ENCODE data around the gene TEX10.
"Not testable (repeated sequence)": the region's sequence is repeated elsewhere in the genome, so short reads cannot be mapped to it uniquely, and the experiment has no call there.

The TEX10 gene

GRCh38 chr9:100352727-100353505 lies at the start of gene TEX10:
Gene TEX10 (minus strand): TSS chr9:100352942. CDS start chr9:100349363, 3,579 bp downstream.
- DNase-seq (ENCODE audit: low read depth, low spot score), result peak; percentile 69

- no peak for DNase-seq (ENCODE audit: low read depth, low spot score)
Measured at GRCh38 chr9:100401042-100401441, 48.3 kb upstream of the TEX10 start.

DNA sequence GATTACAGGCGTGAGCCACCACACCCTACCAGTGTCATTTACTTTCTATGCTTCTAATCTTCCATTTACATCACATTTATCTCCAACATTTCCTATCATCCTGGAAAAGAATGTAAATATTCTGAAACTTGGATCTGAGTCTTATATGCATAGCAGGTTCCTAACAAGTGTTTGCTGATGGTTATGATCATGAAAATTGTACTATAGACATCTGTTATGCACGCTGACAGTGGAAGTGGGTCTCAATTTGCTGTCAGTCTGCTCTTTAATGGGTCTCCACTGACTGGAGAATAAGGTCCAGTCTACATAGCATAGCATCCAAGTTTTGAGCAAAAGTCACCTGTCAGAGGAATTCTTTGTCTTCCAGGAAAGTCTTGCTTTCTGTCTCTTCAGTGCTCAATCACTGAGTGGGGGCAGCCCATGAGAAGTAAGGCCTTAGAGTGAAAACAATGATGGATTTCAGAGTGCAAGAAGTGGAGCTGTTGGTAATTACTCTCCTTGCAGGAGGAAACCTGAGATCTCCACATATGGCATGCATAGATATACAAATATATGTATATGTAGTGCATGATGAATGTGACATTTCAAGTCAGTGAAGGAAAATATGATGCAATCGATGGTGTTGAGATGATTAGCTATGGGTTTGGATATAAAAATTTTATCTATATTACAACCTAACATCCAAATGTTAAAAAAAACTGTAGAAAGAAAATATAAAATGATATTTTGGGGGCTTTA lies 45.0 kb upstream of the TEX10 start:
- DNase-seq (ENCODE audit: low read depth, low spot score), result no peak

GRCh38 chr9:100396769-100397168 lies 44.0 kb upstream of the TEX10 start:
- DNase-seq (ENCODE audit: low read depth, low spot score), result no peak

- DNase-seq (ENCODE audit: low read depth, low spot score), result no peak
Measured at GRCh38 chr9:100394816-100395215, 42.1 kb upstream of the TEX10 start.

DNA sequence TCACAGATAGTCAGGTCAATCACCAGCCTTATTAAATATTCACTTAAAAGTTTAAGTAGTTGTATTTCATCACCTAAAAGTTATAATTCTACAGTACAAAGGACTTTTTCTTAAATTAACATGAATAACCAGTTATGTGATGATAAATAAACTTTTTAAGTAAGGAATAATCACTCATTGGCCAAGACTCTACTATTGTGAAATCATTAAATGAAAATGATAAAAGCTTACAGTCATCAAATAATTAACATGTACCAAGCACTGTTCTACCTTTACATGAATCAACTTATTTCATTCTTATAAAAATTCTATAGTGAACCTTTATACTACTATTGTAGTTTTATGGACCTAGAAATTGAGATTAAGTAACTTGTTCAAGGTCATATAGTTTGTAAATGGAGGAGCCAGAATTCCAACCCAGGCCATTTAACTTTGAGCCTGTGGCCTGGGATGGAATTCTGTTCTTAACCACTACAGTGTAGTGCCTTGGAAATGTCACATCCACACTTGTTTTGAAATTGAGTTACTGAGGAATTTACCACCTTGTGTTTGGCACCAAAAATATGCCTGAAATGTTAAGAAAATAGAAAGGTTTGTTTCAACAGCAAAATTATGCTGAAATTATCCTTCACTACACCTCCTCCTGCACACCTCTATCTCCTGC lies 41.4 kb upstream of the TEX10 start:
- no peak for DNase-seq (ENCODE audit: low read depth, low spot score)

DNA sequence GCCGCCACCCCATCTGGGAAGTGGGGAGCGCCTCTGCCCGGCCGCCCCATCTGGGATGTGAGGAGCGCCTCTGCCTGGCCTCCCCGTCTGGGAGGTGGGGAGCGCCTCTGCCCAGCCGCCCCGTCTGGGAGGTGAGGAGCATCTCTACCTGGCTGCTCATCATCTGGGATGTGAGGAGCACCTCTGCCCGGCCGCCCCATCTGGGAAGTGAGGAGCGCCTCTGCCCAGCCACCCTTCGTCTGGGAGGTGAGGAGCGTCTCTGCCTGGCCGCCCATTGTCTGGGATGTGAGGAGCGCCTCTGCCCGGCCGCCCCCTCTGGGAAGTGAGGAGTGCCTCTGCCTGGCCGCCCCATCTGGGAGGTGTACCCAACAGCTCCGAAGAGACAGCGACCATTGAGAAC lies 40.2 kb upstream of the TEX10 start:
- DNase-seq (ENCODE audit: low read depth, low spot score), result not testable (repeated sequence)

DNA sequence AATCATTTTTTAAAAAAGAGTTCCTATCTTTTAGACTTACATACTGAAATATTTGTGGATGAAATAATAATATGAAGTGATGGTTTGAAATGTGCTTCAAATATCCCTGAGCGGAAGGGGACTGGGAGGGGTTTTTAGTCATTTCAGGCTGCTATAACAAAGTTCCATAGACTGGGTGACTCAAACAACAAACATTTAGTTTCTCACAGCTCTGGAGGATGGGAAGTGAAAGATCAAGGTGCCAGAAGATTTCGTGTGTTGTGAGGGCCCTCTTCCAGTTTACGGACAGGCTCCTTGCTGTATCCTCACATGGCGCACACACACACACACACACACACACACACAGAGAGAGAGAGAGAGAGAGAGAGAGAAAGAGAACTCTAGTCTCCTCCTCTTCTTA lies 27.1 kb upstream of the TEX10 start:
- no peak for DNase-seq (ENCODE audit: low read depth, low spot score)

DNA sequence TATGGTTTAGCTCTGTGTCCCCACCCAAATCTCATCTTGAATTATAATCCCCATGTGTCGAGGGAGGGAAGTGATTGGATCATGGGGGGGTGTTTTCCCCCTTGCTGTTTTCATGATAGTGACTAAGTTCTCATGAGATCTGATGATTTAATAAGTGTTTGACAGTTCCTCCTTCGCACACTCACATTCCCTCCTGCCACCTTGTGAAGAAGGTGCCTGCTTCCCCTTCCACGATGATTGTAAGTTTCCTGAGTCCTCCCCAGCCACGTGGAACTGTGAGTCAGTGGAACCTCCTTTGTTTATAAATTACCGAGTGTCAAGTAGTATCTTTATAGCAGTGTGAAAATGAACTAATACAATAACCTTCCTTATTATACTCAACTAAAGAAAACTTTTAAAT lies 24.3 kb upstream of the TEX10 start:
- DNase-seq (ENCODE audit: low read depth, low spot score), result no peak

GRCh38 chr9:100375658-100376057 lies 22.9 kb upstream of the TEX10 start:
- DNase-seq (ENCODE audit: low read depth, low spot score), result no peak

GRCh38 chr9:100372648-100373047 lies 19.9 kb upstream of the TEX10 start:
- DNase-seq (ENCODE audit: low read depth, low spot score), result no peak

- DNase-seq (ENCODE audit: low read depth, low spot score), result no peak
Measured at GRCh38 chr9:100370064-100370723, 17.5 kb upstream of the TEX10 start.

DNA sequence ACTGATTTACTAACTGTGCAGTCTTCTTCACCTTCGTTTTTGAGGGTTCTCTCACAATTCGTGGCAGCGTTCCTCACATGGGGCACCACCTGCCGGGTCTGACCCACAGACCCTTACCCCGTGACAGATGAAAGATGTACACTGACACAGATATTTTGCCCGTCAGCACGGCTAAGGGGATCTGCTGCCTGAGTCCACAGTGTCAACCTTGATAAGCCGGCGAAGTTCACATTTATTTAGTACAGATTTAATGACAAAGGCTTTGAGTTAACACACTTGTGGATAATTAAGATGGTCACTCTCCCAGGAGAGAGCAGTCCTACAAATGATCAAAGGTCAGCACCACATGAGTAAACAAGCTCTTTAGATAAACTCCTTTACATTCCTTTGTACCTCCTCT lies 15.9 kb upstream of the TEX10 start:
- DNase-seq (ENCODE audit: low read depth, low spot score), result no peak

- no peak for DNase-seq (ENCODE audit: low read depth, low spot score)
Measured at GRCh38 chr9:100366121-100366520, 13.4 kb upstream of the TEX10 start.

DNA sequence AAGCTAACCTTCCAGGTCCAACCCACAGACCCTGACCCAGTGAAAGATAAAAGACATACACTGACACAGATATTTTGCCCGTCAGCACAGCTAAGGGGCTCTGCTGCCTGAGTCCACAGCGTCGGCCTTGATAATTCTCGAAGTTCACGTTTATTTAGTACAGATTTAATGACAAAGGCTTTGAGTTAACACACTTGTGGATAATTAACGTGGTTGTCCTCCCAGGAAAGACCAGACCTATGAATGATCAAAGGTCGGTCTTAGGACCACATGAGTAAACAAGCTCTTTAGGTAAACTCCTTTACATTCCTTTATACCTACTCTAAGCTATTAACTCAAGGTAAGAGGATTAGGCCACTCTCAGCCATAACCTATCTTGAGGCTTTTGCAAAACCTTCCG lies 11.3 kb upstream of the TEX10 start:
- DNase-seq (ENCODE audit: low read depth, low spot score), result no peak

GRCh38 chr9:100359057-100359456 lies 6.3 kb upstream of the TEX10 start:
- no peak for DNase-seq (ENCODE audit: low read depth, low spot score)

- no peak for DNase-seq (ENCODE audit: low read depth, low spot score)
Measured at GRCh38 chr9:100357501-100357900, 4.8 kb upstream of the TEX10 start.

DNA sequence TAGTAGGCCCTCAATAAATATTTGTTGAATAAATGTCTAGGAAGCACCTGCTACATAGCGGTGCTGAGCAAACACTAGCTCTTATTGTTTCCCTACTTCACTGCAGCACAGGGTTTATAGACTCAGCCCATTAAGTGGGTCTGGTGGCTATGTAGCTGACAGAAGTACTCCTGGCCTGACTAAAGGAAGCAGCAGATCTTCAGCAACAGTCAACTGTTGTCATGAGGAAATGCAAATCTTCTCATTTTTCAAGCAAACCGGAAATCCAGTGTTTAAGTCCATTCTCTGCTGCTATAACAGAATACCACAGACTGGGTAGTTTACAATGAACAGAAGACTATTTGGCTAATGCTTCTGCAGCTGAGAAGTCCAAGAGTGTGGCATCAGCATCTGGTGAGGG lies 2.8 kb upstream of the TEX10 start:
- DNase-seq (ENCODE audit: low read depth, low spot score), result no peak

- no peak for DNase-seq (ENCODE audit: low read depth, low spot score)
Measured at GRCh38 chr9:100354121-100354800, 1.5 kb upstream of the TEX10 start.

GRCh38 chr9:100352201-100352726 lies 478 bp downstream of the TEX10 start:
- peak; percentile 7 for DNase-seq (ENCODE audit: low read depth, low spot score)

DNA sequence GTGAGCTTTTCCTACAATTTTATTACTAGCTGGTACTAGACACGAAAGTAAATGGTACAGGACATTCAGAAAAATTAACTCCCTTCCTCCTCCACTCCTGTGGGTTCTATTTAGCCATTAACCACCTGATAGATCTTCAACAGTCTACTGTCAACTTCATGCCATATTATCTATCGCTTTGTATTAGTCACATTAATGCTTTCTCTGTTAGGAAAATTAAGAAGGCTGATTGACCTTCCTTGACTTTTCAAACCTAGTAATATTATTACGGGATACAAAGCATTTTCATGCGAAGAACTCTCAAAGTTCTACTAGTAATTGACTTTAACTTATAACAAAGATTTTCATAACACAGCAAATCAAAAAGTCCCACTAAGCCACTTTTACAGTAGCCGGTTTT lies 1.2 kb downstream of the TEX10 start:
- no peak for DNase-seq (ENCODE audit: low read depth, low spot score)

Data from activated naive CD8-positive, alpha-beta T cell treated with anti-CD3 and anti-CD28 coated beads, Interleukin-2, amount 50 U/mL, for 16 hours (primary cell).